Measurements from ENCODE around the gene SPARCL1. TPM values are rescaled to one million over a fixed set of nuclear protein-coding genes. Genes with fewer than 3 reads are reported as not detected.

The SPARCL1 gene
- total and polyA plus RNA-seq, 2 experiments from 2014 or later = 1.5 to 2.4 TPM

- H2AFZ ChIP-seq = no peak overlapping the region
- Mint-ChIP-seq H3K4me3 (no peak overlapping the region), H3K4me1 (peaks cover 29% of the 10 kb centered on the region; the same call in 2 of the 3 replicates), H3K36me3 (ENCODE audit: low read depth) (no peaks in the 10 kb centered on the region), H3K27me3 (ENCODE audit: insufficient read depth, low read depth, poor library complexity) (no peaks in the 10 kb centered on the region), H3K9me3 (no peaks in the 10 kb centered on the region), H3K27ac (no peak overlapping the region; the same call in 1 of the 2 replicates)
- H3K4me3 ChIP-seq = no peak overlapping the region
- H3K36me3 ChIP-seq (ENCODE audit: insufficient read depth) = no peaks in the 10 kb centered on the region
- no peak overlapping the region for H3K4me2 ChIP-seq
- H3K9me2 ChIP-seq (ENCODE audit: insufficient read depth) = no peaks in the 10 kb centered on the region
- no peaks in the 10 kb centered on the region for H3K27me3 ChIP-seq (ENCODE audit: insufficient read depth)
- no peak overlapping the region for H3K27ac ChIP-seq (ENCODE audit: low read depth)
- DNase-seq (ENCODE audit: low spot score) (no peak), ATAC-seq (no peak)
- peaks cover 15% of the 10 kb centered on the region for H3K4me1 ChIP-seq (ENCODE audit: insufficient read depth)
- H3F3A ChIP-seq (replicated peaks; ENCODE audit: low read depth) = no peaks in the 10 kb centered on the region
- peaks cover 96% of the 10 kb centered on the region for H3K79me2 ChIP-seq (replicated peaks; ENCODE audit: insufficient read depth)
- TF ChIP-seq JUNB (IDR thresholded peaks at IDR 0.05; ENCODE audit: unreplicated experiment) = no peak
- TF ChIP-seq, protein P1, sequence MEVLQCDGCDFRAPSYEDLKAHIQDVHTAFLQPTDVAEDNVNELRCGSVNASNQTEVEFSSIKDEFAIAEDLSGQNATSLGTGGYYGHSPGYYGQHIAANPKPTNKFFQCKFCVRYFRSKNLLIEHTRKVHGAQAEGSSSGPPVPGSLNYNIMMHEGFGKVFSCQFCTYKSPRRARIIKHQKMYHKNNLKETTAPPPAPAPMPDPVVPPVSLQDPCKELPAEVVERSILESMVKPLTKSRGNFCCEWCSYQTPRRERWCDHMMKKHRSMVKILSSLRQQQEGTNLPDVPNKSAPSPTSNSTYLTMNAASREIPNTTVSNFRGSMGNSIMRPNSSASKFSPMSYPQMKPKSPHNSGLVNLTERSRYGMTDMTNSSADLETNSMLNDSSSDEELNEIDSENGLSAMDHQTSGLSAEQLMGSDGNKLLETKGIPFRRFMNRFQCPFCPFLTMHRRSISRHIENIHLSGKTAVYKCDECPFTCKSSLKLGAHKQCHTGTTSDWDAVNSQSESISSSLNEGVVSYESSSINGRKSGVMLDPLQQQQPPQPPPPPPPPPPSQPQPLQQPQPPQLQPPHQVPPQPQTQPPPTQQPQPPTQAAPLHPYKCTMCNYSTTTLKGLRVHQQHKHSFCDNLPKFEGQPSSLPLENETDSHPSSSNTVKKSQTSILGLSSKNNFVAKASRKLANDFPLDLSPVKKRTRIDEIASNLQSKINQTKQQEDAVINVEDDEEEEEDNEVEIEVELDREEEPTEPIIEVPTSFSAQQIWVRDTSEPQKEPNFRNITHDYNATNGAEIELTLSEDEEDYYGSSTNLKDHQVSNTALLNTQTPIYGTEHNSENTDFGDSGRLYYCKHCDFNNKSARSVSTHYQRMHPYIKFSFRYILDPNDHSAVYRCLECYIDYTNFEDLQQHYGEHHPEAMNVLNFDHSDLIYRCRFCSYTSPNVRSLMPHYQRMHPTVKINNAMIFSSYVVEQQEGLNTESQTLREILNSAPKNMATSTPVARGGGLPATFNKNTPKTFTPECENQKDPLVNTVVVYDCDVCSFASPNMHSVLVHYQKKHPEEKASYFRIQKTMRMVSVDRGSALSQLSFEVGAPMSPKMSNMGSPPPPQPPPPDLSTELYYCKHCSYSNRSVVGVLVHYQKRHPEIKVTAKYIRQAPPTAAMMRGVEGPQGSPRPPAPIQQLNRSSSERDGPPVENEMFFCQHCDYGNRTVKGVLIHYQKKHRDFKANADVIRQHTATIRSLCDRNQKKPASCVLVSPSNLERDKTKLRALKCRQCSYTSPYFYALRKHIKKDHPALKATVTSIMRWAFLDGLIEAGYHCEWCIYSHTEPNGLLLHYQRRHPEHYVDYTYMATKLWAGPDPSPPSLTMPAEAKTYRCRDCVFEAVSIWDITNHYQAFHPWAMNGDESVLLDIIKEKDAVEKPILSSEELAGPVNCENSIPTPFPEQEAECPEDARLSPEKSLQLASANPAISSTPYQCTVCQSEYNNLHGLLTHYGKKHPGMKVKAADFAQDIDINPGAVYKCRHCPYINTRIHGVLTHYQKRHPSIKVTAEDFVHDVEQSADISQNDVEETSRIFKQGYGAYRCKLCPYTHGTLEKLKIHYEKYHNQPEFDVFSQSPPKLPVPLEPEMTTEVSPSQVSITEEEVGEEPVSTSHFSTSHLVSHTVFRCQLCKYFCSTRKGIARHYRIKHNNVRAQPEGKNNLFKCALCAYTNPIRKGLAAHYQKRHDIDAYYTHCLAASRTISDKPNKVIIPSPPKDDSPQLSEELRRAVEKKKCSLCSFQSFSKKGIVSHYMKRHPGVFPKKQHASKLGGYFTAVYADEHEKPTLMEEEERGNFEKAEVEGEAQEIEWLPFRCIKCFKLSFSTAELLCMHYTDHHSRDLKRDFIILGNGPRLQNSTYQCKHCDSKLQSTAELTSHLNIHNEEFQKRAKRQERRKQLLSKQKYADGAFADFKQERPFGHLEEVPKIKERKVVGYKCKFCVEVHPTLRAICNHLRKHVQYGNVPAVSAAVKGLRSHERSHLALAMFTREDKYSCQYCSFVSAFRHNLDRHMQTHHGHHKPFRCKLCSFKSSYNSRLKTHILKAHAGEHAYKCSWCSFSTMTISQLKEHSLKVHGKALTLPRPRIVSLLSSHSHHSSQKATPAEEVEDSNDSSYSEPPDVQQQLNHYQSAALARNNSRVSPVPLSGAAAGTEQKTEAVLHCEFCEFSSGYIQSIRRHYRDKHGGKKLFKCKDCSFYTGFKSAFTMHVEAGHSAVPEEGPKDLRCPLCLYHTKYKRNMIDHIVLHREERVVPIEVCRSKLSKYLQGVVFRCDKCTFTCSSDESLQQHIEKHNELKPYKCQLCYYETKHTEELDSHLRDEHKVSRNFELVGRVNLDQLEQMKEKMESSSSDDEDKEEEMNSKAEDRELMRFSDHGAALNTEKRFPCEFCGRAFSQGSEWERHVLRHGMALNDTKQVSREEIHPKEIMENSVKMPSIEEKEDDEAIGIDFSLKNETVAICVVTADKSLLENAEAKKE (CRISPR knock-in tag; IDR thresholded peaks at IDR 0.05) = no peak
- TF ChIP-seq NANOG (IDR thresholded peaks at IDR 0.05; ENCODE audit: borderline replicate concordance) = no peak
- TF ChIP-seq POLR2AphosphoS5 (IDR thresholded peaks at IDR 0.05; ENCODE audit: low read depth) = no peak
- no peak for TF ChIP-seq STAT1 (IDR thresholded peaks at IDR 0.05; ENCODE audit: unreplicated experiment)
- TF ChIP-seq EZH2 (IDR thresholded peaks at IDR 0.05; ENCODE audit: low read depth, unreplicated experiment) = no peak
- TF ChIP-seq, protein P2, sequence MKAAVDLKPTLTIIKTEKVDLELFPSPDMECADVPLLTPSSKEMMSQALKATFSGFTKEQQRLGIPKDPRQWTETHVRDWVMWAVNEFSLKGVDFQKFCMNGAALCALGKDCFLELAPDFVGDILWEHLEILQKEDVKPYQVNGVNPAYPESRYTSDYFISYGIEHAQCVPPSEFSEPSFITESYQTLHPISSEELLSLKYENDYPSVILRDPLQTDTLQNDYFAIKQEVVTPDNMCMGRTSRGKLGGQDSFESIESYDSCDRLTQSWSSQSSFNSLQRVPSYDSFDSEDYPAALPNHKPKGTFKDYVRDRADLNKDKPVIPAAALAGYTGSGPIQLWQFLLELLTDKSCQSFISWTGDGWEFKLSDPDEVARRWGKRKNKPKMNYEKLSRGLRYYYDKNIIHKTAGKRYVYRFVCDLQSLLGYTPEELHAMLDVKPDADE (IDR thresholded peaks at IDR 0.05) = no peak
- no peak for TF ChIP-seq CTCF (conservative IDR thresholded peaks at IDR 0.05; ENCODE audit: low read depth in 2 of 2)
- TF ChIP-seq REST (IDR thresholded peaks at IDR 0.05; ENCODE audit: unreplicated experiment) = no peak
- H4K20me1 ChIP-seq (replicated peaks; ENCODE audit: insufficient read depth) = peaks cover 7% of the 10 kb centered on the region
These were observed 101.7 kb downstream of the SPARCL1 start for GRCh38 chr4:87427518-87427868.
